Measurements from ENCODE around the gene NOXRED1. TPM values are rescaled to one million over a fixed set of nuclear protein-coding genes. Genes with fewer than 3 reads are reported as not detected.

Gene NOXRED1
- total and polyA plus RNA-seq, 2 experiments from 2014 or later = 0.24 TPM; not detected in 1

DNA sequence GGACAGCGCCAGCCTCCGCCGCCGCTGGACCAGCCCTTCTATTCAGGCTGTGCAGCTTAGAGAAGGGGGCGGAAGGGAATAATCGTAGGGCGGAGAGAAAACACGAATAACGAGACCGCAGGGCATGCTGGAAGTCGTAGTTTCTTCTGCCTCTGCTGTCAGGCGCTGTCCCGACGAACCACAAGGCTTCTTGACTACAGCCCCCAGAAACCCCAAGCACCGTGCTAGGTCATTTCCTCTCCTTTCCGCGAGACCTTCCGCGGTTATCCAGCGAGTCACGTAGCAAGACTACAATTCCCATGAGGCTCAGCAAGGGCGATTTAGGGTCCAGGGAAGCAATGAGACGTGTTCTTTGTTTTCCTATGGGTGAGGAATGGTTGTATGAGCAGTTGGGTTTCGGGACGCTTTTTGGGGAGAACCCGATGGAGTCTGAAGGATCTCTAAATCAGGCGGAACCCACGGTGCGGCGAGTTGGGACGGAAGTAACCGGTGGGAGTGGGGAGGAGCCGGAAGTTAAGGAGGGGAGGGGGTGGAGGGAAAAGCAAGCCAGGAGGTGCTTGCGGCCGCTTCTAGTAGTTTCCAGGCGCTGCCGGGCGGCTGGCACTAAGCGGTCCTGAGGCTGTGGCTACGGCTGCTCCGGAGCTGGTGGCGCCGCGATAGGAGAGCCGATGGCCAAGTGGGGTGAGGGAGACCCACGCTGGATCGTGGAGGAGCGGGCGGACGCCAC is 34.4 kb upstream of the NOXRED1 start, which contains the start of the genes AHSA1 and VIPAS39:
Gene AHSA1, plus strand, starts transcription at position 572 of the 727 bp plus-strand sequence. Its CDS starts 97 bp downstream, at position 669.
Gene VIPAS39, minus strand, starts transcription at position 80 of the 727 bp plus-strand sequence. CDS start 3,499 bp downstream, outside the sequence.
- Histone ChIP-seq H3K9me2 (ENCODE audit: insufficient read depth) (no peaks in the 10 kb centered on the region), H3K4me3 (peak within 1 kb of the TSS; percentile 80), H3F3A (replicated peaks; ENCODE audit: low read depth) (no peaks in the 10 kb centered on the region), H3K27ac (ENCODE audit: low read depth) (peak within 1 kb of the TSS; percentile 91), H3K27me3 (ENCODE audit: insufficient read depth) (no peaks in the 10 kb centered on the region), H4K20me1 (replicated peaks; ENCODE audit: insufficient read depth) (peaks cover 24% of the 10 kb centered on the region), H3K36me3 (ENCODE audit: insufficient read depth) (peaks cover 32% of the 10 kb centered on the region), H2AFZ (peak within 1 kb of the TSS; percentile 90), H3K4me2 (peak within 1 kb of the TSS; percentile 90), H3K79me2 (replicated peaks; ENCODE audit: insufficient read depth) (peaks cover 49% of the 10 kb centered on the region), H3K4me1 (ENCODE audit: insufficient read depth) (peaks cover 5% of the 10 kb centered on the region)
- peak; percentile 92 for ATAC-seq
- H3K4me1 Mint-ChIP-seq = peaks cover 18% of the 10 kb centered on the region
- H3K27ac Mint-ChIP-seq = peak within 1 kb of the TSS; percentile 100
- peaks cover 12% of the 10 kb centered on the region for H3K27me3 Mint-ChIP-seq (ENCODE audit: insufficient read depth, low read depth, poor library complexity)
- peak within 1 kb of the TSS; percentile 99 for H3K4me3 Mint-ChIP-seq
- peaks cover 38% of the 10 kb centered on the region for H3K36me3 Mint-ChIP-seq (ENCODE audit: low read depth)
- H3K9me3 Mint-ChIP-seq = no peaks in the 10 kb centered on the region; the same call in 2 of the 3 replicates
- TF ChIP-seq, protein P1, sequence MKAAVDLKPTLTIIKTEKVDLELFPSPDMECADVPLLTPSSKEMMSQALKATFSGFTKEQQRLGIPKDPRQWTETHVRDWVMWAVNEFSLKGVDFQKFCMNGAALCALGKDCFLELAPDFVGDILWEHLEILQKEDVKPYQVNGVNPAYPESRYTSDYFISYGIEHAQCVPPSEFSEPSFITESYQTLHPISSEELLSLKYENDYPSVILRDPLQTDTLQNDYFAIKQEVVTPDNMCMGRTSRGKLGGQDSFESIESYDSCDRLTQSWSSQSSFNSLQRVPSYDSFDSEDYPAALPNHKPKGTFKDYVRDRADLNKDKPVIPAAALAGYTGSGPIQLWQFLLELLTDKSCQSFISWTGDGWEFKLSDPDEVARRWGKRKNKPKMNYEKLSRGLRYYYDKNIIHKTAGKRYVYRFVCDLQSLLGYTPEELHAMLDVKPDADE (IDR thresholded peaks at IDR 0.05) = peak; percentile 99
- TF ChIP-seq ZNF114 (CRISPR knock-in tag; IDR thresholded peaks at IDR 0.05) (no peak), POLR2AphosphoS5 (IDR thresholded peaks at IDR 0.05; ENCODE audit: low read depth) (peak; percentile 94), NANOG (IDR thresholded peaks at IDR 0.05; ENCODE audit: borderline replicate concordance) (peak; percentile 14; the same call in 1 of the 2 replicates), CREB1 (CRISPR knock-in tag; IDR thresholded peaks at IDR 0.05; ENCODE audit: low read depth) (peak; percentile 88)
- TF ChIP-seq, protein P2, sequence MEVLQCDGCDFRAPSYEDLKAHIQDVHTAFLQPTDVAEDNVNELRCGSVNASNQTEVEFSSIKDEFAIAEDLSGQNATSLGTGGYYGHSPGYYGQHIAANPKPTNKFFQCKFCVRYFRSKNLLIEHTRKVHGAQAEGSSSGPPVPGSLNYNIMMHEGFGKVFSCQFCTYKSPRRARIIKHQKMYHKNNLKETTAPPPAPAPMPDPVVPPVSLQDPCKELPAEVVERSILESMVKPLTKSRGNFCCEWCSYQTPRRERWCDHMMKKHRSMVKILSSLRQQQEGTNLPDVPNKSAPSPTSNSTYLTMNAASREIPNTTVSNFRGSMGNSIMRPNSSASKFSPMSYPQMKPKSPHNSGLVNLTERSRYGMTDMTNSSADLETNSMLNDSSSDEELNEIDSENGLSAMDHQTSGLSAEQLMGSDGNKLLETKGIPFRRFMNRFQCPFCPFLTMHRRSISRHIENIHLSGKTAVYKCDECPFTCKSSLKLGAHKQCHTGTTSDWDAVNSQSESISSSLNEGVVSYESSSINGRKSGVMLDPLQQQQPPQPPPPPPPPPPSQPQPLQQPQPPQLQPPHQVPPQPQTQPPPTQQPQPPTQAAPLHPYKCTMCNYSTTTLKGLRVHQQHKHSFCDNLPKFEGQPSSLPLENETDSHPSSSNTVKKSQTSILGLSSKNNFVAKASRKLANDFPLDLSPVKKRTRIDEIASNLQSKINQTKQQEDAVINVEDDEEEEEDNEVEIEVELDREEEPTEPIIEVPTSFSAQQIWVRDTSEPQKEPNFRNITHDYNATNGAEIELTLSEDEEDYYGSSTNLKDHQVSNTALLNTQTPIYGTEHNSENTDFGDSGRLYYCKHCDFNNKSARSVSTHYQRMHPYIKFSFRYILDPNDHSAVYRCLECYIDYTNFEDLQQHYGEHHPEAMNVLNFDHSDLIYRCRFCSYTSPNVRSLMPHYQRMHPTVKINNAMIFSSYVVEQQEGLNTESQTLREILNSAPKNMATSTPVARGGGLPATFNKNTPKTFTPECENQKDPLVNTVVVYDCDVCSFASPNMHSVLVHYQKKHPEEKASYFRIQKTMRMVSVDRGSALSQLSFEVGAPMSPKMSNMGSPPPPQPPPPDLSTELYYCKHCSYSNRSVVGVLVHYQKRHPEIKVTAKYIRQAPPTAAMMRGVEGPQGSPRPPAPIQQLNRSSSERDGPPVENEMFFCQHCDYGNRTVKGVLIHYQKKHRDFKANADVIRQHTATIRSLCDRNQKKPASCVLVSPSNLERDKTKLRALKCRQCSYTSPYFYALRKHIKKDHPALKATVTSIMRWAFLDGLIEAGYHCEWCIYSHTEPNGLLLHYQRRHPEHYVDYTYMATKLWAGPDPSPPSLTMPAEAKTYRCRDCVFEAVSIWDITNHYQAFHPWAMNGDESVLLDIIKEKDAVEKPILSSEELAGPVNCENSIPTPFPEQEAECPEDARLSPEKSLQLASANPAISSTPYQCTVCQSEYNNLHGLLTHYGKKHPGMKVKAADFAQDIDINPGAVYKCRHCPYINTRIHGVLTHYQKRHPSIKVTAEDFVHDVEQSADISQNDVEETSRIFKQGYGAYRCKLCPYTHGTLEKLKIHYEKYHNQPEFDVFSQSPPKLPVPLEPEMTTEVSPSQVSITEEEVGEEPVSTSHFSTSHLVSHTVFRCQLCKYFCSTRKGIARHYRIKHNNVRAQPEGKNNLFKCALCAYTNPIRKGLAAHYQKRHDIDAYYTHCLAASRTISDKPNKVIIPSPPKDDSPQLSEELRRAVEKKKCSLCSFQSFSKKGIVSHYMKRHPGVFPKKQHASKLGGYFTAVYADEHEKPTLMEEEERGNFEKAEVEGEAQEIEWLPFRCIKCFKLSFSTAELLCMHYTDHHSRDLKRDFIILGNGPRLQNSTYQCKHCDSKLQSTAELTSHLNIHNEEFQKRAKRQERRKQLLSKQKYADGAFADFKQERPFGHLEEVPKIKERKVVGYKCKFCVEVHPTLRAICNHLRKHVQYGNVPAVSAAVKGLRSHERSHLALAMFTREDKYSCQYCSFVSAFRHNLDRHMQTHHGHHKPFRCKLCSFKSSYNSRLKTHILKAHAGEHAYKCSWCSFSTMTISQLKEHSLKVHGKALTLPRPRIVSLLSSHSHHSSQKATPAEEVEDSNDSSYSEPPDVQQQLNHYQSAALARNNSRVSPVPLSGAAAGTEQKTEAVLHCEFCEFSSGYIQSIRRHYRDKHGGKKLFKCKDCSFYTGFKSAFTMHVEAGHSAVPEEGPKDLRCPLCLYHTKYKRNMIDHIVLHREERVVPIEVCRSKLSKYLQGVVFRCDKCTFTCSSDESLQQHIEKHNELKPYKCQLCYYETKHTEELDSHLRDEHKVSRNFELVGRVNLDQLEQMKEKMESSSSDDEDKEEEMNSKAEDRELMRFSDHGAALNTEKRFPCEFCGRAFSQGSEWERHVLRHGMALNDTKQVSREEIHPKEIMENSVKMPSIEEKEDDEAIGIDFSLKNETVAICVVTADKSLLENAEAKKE (CRISPR knock-in tag; IDR thresholded peaks at IDR 0.05) = no peak
- peak; percentile 100 for DNase-seq (ENCODE audit: low spot score)
